Amniotic epithelial cell (primary cell): Measurements from ENCODE around the gene ANKRD10.

Experiments
- DNase-seq: peaks from one replicate; pipeline ENCODE4 v3.0.0-alpha.2; 2010; ENCODE audit warnings: low read depth

The ANKRD10 gene

DNA sequence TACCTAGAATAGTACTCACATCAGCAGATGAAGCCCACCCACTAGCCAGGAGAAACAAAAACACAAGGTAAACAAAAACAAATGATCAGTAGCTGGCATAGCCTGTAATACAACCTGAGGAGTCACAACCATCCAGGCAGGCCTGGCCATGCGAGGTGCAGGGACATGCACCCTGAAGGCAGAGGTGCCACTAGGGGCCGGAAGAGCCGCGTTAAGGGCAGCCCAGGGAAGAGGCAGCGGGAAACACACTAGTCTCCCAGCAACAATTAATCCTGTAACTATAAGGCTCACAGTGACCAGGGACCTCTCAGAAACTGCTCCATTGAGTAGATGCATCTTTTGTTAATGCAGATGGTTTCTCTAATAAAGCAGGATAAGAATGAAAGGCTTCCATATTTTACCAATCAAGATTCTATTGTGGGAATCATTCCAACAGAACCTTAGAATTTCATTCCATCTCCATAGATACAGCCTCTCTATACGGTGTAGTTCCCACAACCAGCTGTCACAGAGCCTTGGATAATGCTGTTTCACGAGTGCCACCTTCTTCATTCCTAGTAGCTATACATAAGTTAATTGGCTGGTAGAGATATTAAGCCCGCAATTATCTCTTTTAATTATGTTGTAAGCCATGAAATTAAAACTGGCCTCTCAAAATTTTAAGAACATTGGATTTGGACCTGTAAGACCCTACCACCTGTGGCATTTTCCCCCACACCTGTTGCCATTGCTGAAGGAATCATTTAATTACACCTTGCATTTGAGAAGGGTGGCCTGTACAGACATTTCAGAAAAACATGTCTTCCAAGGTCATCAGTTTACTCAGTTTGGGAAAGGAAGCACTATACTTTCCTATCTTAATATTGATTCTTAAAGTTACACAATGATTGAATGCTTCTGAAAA, 28.7 kb downstream of the ANKRD10 start:
- DNase-seq = no peak

DNA sequence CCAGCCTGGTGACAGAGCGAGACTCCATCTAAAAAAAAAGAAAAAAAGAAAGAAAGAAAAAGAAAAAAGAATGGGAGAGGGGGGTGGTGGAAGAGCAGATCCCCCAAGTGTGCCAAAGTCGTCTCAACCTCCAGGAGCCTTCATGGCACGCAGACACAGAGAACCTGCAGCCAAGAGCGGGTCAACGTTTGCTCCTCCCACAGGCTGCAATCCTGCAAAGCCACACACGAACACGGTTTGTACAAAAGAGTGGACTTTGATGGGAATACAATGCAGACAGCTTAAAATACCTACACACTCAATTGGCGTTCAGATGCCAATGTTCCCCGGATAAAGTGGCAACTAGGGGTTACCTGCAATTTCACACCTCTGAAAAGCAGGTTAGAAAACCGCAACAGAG, 29.4 kb downstream of the ANKRD10 start:
- no peak for DNase-seq

DNA sequence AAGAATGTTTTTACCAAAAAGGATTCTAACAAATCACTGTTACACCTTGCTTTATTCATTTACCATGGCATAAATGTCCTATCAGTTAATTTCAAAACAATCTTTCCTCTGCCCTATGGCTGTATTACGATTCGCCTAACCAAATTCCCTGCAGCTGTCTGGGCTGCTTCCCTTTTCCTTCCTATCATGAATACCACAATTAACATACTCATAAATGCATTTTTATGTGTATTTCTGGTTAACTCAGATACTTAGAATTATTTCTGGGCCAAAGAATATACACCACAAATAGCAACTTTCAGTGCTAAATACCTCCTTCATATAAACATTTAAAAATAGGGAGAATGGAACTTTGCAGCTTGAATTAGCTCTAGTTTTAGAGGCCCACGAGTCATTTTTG, 30.4 kb downstream of the ANKRD10 start:
- no peak for DNase-seq

DNA sequence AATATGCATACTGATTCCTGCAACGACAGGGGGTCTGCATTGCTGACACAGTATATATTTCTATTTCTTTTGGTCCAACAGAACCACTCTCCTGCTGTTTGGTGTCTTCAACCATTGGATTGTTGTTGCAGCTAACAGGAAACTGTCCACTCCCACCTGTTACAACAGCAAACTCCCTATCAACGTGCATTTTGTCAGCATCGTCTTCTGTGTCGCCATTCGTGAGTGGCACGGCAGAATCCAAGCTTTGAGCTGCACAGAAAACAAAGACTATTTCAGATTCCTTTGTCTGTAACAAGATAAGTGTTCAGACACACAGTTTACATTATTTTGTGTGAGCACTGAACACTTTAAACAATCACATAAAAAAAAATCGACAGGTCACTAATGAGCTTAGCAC, 31.3 kb downstream of the ANKRD10 start:
- DNase-seq = peak; percentile 42

DNA sequence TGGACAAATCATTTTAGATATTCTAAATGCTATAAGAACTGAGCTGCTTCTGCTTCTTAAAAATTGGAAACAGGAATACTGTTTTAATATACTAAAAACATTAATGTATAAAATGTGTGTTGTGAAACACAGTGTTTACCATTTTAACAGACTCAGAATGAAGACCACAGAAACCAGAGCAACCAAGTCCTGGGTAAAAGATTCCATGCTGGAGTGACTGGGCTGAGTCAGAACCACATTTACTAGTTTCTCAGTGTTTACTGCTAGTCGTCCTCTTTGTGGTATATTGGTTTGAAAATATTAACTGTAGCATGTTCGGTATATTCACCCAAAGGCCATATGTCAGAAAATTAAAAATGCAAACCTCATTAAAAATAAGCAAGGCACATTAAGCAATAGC, 31.9 kb downstream of the ANKRD10 start:
- peak; percentile 87 for DNase-seq

DNA sequence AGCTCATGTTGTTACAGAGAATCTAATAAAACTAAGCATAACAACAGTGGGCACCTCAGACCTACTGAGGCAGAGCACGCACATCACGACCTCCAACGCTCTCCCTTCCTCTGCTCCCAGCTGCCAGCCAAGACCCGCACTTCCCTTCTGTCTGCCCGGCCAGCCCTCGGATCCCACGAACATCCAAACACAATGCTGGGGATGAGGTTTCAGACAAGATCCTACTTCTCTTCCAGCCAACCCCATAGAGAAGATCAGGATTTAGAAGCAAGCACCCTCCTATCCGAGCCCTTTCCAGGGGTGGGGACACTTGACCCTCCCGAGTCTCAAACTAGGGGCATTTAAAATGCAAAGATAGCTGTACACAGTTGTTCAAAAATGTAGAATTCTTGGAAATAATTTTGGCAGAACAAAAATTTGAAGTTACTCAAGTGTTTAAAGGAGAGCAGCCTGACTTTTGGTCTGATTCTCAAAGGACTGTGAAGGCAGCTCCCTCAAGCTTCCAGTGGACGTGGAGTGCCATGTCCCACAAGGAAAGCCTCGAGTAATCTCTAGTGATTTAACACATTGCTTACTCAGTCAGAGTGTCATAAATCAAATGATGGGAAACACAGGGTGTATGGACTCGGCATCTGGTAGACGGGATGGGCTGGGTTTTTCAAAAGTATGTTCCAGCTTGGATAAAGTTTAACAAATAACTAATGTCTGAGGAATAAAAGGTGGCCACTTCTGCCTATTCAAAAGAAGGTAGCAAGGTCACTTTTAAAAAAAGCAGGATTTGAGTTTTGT, 32.8 kb downstream of the ANKRD10 start:
- DNase-seq = peak; percentile 90

DNA sequence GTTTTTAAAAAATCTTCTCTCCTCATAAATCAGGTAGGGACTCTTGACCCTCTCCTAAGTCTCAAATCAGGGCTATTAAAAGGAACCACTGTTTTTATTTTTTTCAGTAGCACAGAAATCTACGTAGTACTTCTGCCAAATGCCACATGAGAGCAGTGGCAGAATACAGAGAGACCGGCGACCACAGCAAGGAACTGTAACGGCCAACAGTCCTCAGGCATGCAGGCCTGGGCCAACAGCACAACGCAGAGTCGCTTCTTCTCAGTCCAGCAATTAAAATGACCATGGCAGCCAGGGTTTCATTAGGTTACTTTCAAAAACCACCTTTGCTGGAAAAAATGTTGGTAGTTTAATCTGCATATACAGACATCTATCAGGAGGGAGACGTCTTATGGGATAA, 34.2 kb downstream of the ANKRD10 start:
- no peak for DNase-seq

DNA sequence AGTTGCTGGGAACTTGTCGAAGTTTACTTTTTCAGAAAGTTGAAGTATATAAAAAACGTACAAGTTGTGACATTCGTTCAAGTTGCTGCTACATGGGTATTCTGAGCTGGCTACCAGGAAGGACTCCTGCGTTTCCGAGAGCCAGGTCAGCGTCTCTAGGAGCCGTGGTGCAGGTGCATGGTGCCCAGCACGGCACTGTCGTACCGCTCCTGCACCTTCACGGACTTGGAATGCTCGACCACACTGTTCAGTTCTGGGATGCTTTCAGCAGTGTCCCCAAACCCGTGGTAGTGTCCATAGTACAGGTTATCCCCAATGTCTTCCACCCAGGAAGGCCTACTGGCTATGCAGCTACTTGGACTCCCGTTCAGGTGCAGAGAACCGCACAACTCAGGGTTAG, 35.4 kb downstream of the ANKRD10 start:
- no peak for DNase-seq

DNA sequence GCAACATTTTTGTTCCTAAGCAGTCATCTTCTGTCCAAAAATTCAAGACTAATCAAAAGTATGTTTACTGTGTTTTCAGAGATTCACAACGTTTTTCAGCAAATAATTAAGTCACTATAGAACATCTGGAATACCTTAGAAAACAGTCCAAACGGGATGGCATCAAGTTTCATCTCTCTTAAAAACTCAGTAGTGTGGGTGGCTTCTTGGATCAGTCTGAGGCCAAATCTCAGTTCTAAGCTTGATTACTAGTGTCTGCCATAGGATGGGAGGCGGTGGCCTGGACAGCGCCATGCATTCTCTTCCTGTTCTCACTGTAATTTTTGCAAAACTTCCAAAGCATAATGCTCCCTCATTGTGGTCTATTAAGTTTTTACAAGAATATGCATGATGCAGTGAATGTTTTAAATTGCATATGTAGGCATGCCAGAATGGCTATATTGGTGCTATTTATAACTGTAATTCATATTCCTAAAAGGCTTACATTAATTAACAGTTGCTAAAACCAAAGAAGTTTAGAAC, 37.1 kb downstream of the ANKRD10 start:
- DNase-seq = no peak

DNA sequence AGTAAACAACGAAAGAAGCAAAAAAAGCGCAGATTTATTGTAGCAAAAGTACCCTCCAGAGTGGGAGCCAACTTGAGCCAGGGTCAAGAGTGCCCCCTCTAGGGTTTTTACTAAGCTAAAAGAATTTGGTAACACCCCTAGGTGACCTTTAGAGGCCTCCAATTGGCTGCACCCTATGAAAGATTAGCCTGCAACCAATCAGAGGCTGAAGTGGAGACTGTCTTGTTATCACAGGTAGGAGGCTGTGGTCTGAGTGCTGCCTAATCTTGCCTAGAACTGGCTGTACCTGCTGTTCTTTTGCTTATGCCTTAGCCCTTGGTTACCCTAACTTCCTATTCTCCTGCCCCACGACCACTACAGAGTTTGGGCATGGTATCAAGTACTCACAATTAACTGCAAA, 38.3 kb downstream of the ANKRD10 start:
- no peak for DNase-seq

DNA sequence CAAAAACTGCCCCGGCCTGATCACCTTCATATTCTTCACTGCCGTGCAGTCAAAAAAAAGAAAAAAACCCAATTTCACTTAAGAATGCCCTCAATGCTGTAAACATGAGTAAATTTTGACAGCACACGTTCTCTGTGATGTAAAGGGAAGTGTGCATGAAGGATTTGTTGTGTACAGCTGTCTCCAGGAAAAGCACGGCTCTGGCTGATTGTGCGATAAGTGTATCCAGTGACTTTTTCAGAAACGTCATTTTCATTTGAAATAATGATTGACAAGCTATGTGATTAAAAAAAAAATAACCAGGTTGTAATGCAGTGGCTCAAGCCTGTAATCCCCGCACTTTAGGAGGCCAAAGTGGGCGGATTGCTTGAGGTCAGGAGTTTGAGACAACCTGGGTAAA, 39.6 kb downstream of the ANKRD10 start:
- DNase-seq = no peak

DNA sequence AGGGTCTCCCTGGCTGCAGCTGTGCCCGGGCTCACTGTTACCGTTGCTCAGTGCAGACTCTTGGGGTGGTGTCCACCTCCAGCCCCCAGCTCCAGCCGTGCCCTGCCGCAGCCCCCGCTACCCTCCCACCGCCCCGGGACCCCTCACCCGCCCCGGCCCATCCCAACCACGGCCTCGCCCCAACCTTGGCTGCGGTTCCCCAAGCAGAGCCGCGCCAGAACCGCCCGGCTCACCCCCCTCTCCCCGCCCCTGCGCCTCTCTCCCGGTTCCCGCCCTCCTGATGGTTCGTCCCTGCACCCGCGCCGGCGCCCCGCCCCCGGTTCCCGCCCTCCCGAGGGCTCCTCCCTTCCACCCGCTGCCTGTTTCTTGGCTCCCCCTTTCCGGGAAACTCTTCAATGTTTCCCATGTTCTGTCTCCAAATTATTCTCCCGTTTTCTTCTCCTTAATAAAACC, 40.3 kb downstream of the ANKRD10 start:
- peak; percentile 52 for DNase-seq

DNA sequence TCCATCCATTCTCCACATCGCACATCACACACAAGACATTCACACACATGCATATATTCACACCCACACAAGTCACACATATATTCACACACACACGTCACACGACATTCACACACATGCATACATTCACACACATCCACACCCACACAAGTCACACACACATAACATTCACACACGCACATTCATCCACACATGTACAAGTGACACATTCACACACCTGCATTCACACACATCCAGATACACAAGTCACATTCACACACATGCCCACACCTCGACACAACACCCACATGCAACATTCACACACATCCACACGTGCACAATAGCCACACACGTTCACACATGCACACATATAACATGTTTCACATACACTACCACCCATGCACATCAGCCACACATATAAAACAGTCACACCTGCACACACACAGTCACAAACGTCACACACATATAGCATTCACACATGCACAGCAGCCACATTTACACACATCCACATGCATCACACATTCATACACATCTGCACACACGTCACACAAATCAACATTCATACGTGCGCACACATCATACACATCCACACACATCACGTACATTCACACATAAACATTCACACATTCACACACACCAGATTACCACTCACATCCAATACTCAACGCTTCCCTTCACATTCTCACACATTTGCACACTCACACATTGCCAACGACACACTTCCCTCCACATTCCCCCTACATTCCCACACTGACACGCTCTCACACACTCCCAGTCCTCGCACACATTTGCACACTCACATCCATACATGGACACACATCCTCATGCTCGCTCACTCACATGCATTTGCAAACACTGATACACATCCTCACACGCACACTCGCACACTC, 41.0 kb downstream of the ANKRD10 start:
- DNase-seq = no peak

DNA sequence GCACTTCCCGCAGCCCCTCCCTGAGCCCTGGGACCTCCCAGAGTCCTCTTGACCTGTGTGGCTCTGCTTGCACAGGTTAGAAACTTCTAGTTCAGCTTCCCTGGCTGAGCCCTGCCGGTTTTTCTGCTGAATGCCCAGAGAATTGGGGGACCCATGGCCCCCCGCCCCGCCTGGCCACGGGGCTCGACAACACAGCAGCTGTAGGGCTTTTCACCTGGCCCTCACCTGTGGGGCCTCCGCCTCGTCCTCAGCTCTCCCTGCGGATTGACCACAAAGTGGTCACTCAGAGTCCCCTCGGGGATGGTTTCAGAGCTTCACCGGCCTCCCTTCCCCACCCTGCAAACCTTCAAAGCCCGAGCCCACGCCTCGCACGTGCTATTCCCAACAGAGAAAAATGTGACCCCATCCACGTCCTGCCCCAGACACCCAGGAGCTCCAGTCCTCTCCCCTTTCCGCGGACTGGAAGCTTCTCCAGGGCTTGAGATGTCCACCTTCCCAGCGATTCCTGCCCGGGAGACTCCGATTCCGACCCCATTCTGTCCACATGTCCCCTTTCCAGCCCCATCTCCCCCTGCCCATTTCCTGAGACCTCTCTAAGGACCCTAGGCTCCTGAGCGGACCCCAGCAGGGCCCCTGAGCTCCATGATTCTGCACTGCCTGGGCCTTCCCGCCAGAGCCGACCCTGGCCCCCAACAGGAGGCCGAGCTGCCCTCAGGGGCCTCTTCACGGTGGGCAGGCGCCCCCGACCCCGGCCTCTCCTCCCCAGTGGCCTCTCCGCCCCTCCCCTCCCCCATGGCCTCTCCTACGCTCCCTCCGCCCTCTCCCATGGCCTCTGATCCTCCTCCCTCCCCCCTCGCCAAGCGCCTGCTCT, 41.9 kb downstream of the ANKRD10 start:
- no peak for DNase-seq

DNA sequence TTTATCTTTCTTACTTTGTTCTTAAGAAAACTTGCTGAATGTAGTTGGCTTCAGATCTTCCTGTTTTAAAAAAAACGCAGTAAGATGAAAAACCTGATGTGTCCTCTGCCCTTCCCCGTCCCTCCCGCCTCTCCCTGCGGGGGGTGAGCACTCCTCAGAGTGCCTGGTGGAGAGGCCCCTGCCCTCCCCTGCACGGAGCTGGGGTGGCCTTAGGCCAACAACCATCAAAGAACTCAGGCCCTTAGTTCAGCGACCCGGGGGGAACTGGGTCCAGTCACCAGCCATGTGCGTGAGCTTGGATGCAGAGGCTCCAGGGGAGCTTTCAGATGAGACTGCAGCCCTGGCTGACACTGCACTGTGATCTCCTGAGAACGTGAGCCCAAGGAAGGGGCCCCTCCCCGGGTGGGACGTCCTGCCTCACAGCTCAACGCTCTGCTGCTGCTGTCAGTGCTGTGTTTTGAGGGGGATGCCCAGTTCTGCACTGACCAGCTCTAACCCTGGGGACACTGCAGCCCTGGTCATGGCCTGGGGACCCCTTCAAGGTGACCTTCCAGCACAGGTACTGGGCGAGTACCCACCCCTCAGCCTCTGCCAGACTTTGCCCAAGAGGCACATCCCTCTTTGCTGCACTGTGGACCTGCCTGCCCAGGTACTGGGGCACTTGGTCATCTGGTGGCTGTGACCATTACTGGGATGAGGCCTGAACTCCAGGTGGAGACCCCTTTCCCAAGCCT, 42.7 kb downstream of the ANKRD10 start:
- DNase-seq = peak; percentile 32

DNA sequence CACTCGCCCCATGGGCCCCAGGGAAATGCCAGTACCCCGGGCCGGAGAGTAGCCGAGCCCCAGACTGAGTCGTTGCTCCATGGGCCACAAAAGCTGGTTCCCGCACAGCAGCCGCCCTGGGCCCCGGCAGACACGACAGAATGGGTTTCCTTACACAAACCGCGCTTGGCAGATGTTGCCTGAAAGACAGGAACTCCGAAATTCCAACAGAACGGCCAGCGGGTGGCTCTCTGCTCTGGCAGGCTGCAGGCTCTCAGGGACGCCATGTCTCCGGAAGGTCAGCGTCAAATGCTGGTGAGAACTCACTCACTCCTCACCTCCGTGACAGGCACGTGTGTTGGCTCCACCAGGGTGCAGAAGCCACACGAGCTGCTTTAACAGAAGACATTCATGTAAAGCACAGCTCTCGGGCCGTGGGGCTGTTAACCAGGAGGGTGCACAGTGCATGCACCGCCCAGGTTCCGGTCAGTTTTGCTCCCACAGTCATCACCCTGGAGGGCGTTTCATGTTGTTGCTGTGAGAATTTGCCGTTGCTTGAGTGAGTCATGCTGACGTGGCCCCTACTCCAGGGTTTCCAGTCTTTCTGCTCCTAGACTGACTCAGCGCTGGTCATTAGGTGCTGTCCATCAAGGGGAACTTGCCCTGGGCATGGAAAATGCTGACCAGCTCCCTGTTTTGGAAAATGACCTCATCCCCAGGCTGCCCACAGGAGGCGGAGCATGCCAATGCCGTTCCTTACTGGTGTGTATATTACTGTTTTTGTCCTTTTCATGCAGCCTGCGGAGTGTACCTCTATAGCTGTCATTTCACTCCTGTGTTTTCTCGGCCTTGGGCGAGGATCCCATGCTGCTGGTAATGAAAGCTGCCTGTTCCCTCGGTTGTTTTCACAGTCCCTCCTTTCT, 44.8 kb downstream of the ANKRD10 start:
- peak; percentile 100 for DNase-seq

DNA sequence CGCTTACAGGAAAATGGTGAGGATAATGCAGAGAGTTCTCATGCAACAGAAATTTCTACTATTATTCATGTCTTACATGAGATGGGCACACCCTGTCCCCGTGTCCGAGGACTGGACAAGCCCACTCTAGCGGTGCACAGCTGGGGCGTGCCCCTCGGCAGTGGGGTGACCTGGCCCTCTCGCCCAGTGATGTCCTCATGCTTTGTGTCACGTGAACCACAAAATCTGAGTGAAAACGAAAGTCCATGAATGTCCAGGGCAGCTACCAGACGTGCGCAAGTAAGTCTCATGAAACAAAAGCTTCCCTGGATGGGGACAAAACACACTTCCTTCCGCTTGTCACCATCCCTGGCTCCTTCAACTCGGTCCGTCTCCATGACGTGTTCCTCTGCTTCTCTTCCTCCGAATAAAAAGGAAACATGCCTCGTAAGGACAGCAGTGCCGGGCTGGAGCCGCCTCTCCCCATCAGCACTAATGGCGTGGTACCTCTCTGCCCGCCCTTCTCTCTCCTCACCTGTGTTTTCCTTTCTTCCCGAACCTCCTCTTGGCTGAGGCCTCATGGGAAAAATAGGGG, 45.6 kb downstream of the ANKRD10 start:
- no peak for DNase-seq

DNA sequence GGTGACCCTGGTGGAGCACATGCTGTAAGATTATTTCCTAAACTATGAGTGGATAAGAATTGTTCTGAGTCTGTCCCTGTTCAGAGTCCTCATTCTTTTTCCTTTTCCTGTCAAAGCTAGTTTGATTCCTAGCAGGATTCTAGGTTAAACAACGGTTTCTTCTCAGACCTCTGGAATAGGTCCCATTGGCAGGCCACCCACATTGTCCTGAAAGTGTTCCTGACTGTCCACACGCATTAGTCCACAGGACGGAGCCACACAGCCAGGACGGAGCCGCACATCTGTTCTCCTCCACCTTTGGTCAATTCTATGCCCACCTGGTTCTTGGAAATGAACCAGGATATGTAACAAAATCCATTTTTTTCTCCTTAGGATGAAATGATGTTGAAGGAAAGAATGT, 46.1 kb downstream of the ANKRD10 start:
- DNase-seq = no peak

DNA sequence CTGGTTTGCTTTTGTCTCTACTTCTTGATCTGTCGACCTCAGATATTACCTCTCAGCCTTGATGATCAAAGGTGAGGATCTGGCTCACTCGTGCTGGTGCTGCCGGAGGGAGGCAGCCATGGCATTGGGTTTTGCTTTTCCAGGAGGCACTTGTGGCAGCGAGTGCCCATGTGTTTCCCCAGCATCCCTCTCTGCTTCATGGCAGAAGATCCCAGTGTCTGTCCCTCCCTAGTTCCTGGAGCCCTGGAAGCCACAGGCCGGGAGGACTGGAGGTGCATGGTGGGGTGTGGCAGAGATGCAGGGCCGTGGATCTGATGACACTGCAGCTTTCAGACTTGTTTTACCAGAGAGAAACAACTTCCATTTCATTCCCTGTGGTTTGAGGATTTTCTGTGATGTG, 47.5 kb downstream of the ANKRD10 start:
- DNase-seq = no peak
